Stimulated activated CD4-positive, alpha-beta T cell treated with anti-CD3 and anti-CD28 coated beads, Interleukin-15, amount 100 ng/mL, for 1 hour (primary cell): Measurements from ENCODE around the gene LYPD4.
"Not testable (repeated sequence)": the region's sequence is repeated elsewhere in the genome, so short reads cannot be mapped to it uniquely, and the experiment has no call there.

Experiments
- DNase-seq, 2 donors: peaks; one replicate each; pipeline ENCODE4 v3.0.0-alpha.2; 2020; ENCODE audit warnings: low read depth in 1 of 2, low spot score in 1 of 2

LYPD4 gene

GRCh38 chr19:41802770-41803169 lies 41.7 kb downstream of the LYPD4 start:
- no peak for DNase-seq

GRCh38 chr19:41801792-41802211 lies 42.7 kb downstream of the LYPD4 start:
- no peak for DNase-seq

GRCh38 chr19:41801031-41801430 lies 43.5 kb downstream of the LYPD4 start:
- no peak for DNase-seq

GRCh38 chr19:41799444-41800000 lies 45.0 kb downstream of the LYPD4 start:
- DNase-seq, result no peak

- DNase-seq, result no peak
Measured at GRCh38 chr19:41796901-41797300, 47.6 kb downstream of the LYPD4 start.

- no peak for DNase-seq
Measured at GRCh38 chr19:41796362-41796761, 48.1 kb downstream of the LYPD4 start, which contains the start of gene CEACAM3. TSS of gene CEACAM3 (plus strand) at chr19:41796587. CDS start at chr19:41796678, 91 bp downstream.

- DNase-seq, result peak; percentile 16 to 26
Measured at GRCh38 chr19:41795031-41795461, 49.4 kb downstream of the LYPD4 start.

- no peak for DNase-seq
Measured at GRCh38 chr19:41793414-41793727, 51.1 kb downstream of the LYPD4 start.

- DNase-seq, result peak in 1 of 2 donors; percentile 22
Measured at GRCh38 chr19:41792513-41793413, 51.7 kb downstream of the LYPD4 start.

- DNase-seq, result not testable (repeated sequence)
Measured at GRCh38 chr19:41789053-41789452, 55.4 kb downstream of the LYPD4 start.

GRCh38 chr19:41788518-41788917 lies 56.0 kb downstream of the LYPD4 start:
- not testable (repeated sequence) for DNase-seq
